Panc1 (cell line): ENCODE data around the gene CDH23. TPM values are rescaled to one million over a fixed set of nuclear protein-coding genes. Genes with fewer than 3 reads are reported as not detected.

Source experiments
- ATAC-seq: fragments of 200-7000 bp; cut with Tn5 transposase; 2 replicates; pipeline ENCODE4 v1.9.1; 2020; ENCODE audit warnings: mild to moderate bottlenecking, moderate library complexity
- BruUV-seq: library from RNA; stranded (reverse); fragments of 400-500 nt; replicated peaks from 2 replicates; lab custom pipeline; 2021; lab: Mats Ljungman, UMichigan
- CTCF ChIA-PET: fragments of 300-600 bp; sonication (Branson Sonifier 250); formaldehyde crosslinking; loops from one replicate; lab custom pipeline; 2022; ENCODE audit warnings: antibody characterized with exemption; lab: Charles Lee
- POLR2A ChIA-PET: fragments of 300-600 bp; sonication (Branson Sonifier 250); formaldehyde crosslinking; loops from one replicate; lab custom pipeline; 2022; ENCODE audit warnings: antibody characterized with exemption; lab: Charles Lee
- DNase-seq: peaks from one replicate; pipeline ENCODE4 v3.0.0-alpha.2; 2010; ENCODE audit warnings: low read depth, low spot score
- H3K27ac ChIP-seq: 2 replicates; pipeline ENCODE4 v1.5.1; 2011; ENCODE audit warnings: mild to moderate bottlenecking, low read length, inconsistent platforms
- H3K27me3 ChIP-seq: fragments of 200-500 bp; sonication (Bioruptor generic); 2 replicates; pipeline ENCODE4 v1.6.0; 2014; ENCODE audit warnings: low read length, inconsistent platforms; ENCODE audit not compliant: control insufficient read depth, insufficient read depth
- H3K36me3 ChIP-seq: fragments of 200-500 bp; sonication (Bioruptor generic); 2 replicates; pipeline ENCODE4 v1.5.1; 2014; ENCODE audit warnings: inconsistent platforms, mild to moderate bottlenecking, low read length, moderate library complexity; ENCODE audit not compliant: control insufficient read depth, insufficient read depth
- H3K4me1 ChIP-seq: 2 replicates; pipeline ENCODE4 v1.5.1; 2011; ENCODE audit warnings: inconsistent platforms, mild to moderate bottlenecking, low read length, moderate library complexity; ENCODE audit not compliant: control insufficient read depth, insufficient read depth
- H3K4me3 ChIP-seq, 2 experiments: 2 replicates each; pipeline ENCODE4 v1.5.1; 2011 to 2012; ENCODE audit warnings: low read depth in 2 of 2, low read length in 2 of 2, mild to moderate bottlenecking in 2 of 2, inconsistent platforms in 1 of 2, moderate library complexity in 1 of 2
- H3K9me3 ChIP-seq: fragments of 200-500 bp; sonication (Bioruptor generic); 2 replicates; pipeline ENCODE4 v1.5.1; 2014; ENCODE audit warnings: low read depth, mild to moderate bottlenecking, inconsistent platforms, low read length, moderate library complexity; ENCODE audit not compliant: control insufficient read depth, insufficient read depth
- CTCF ChIP-seq: fragments of 450-650 bp; IDR thresholded peaks from 2 replicates; pipeline ENCODE4 v1.5.1; 2017; ENCODE audit warnings: mild to moderate bottlenecking
- POLR2AphosphoS5 ChIP-seq: IDR thresholded peaks from 2 replicates; pipeline ENCODE4 v1.6.1; 2012; ENCODE audit warnings: mild to moderate bottlenecking, low read depth, low read length, moderate library complexity
- SIN3A ChIP-seq: IDR thresholded peaks from 2 replicates; pipeline ENCODE4 v1.6.1; 2012; ENCODE audit warnings: low read depth, mild to moderate bottlenecking, low read length, moderate library complexity, borderline replicate concordance; ENCODE audit not compliant: insufficient read depth
- TCF7L2 ChIP-seq: IDR thresholded peaks from 2 replicates; pipeline ENCODE4 v1.6.1; 2011; ENCODE audit warnings: mild to moderate bottlenecking, low read depth, low read length, inconsistent platforms
- in situ Hi-C: cut with HindIII; loops from 2 replicates; pipeline ENCODE4 v1.10.0; 2016; ENCODE audit warnings: low sequenced_read_pairs, low pct_unique_long_range_greater_than_20kb
- intact Hi-C: fragments of 100-400 bp; cut with micrococcal nuclease; formaldehyde crosslinking; loops from one replicate; pipeline ENCODE4 v1.10.0; 2022; ENCODE audit not compliant: unreplicated experiment
- total RNA-seq: library from RNA; stranded (reverse); gene quantifications from one replicate; pipeline ENCODE4 v1.2.1, GENCODE V29; 2021; ENCODE audit not compliant: unreplicated experiment
- TF ChIP-seq, protein P1 (sequence below), 2 experiments: IDR thresholded peaks; 2 replicates each; pipeline ENCODE4 v1.6.1; 2011 to 2012; ENCODE audit warnings: low read depth in 2 of 2, control low read depth in 1 of 2, low read length in 1 of 2, mild to moderate bottlenecking in 1 of 2, moderate library complexity in 1 of 2; ENCODE audit not compliant: insufficient read depth in 1 of 2

Gene CDH23
- total RNA-seq, 1 experiment from 2014 or later = 2.7 TPM

DNA sequence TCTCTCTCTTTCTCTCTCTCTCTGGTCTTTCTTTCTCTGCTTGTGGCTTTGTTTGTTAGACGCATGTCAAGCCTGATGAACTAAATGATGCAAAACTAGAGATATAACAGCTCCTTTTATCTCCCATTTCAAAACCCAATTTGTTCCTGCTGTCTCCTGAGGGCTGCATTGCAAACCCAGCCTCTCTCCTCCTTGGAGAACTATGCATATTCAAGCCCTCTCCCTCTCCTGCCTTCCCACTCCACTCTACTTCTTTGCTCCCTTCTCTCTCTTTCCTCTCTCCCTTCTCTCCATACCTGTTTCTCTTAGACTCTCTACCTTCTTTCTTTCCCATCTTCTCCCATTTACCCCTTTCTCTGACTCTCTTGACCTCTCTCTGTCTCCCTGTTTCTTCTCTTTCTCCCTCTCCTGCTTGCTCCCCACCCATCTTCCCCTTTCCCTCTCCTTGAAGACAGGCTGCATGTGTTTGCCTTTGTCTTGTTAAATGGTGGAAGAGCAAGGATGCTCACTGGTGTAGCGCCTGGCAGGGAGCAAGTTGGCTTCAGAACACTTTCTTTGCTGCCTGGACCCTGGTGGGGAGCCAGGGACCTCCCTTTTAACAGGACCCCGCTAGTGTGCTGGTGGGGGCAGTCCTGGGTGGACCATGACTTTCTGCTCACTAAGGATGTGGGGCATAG, 142.9 kb downstream of the CDH23 start:
- Histone ChIP-seq H3K27ac (no peak overlapping the region), H3K4me1 (no peaks in the 10 kb centered on the region), H3K9me3 (no peaks in the 10 kb centered on the region), H3K4me3 (no peak overlapping the region), H3K27me3 (peaks cover 5% of the 10 kb centered on the region), H3K36me3 (no peaks in the 10 kb centered on the region)
- TF ChIP-seq CTCF = no peak
- no peak for TF ChIP-seq SIN3A
- TF ChIP-seq, protein P1, sequence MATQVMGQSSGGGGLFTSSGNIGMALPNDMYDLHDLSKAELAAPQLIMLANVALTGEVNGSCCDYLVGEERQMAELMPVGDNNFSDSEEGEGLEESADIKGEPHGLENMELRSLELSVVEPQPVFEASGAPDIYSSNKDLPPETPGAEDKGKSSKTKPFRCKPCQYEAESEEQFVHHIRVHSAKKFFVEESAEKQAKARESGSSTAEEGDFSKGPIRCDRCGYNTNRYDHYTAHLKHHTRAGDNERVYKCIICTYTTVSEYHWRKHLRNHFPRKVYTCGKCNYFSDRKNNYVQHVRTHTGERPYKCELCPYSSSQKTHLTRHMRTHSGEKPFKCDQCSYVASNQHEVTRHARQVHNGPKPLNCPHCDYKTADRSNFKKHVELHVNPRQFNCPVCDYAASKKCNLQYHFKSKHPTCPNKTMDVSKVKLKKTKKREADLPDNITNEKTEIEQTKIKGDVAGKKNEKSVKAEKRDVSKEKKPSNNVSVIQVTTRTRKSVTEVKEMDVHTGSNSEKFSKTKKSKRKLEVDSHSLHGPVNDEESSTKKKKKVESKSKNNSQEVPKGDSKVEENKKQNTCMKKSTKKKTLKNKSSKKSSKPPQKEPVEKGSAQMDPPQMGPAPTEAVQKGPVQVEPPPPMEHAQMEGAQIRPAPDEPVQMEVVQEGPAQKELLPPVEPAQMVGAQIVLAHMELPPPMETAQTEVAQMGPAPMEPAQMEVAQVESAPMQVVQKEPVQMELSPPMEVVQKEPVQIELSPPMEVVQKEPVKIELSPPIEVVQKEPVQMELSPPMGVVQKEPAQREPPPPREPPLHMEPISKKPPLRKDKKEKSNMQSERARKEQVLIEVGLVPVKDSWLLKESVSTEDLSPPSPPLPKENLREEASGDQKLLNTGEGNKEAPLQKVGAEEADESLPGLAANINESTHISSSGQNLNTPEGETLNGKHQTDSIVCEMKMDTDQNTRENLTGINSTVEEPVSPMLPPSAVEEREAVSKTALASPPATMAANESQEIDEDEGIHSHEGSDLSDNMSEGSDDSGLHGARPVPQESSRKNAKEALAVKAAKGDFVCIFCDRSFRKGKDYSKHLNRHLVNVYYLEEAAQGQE (IDR thresholded peaks at IDR 0.05; ENCODE audit: insufficient read depth in 1 of 2, low read depth in 2 of 2, low read length in 1 of 2) = no peak
- TF ChIP-seq POLR2AphosphoS5 = no peak
- no peak for TF ChIP-seq TCF7L2
- ChIA-PET CTCF (no interaction called here), POLR2A (no interaction called here)
- DNase-seq = no peak
- intact Hi-C loops = no loop called here
- ATAC-seq = no peak
- in situ Hi-C loops = no loop called here
- no TSS peak for BruUV-seq

DNA sequence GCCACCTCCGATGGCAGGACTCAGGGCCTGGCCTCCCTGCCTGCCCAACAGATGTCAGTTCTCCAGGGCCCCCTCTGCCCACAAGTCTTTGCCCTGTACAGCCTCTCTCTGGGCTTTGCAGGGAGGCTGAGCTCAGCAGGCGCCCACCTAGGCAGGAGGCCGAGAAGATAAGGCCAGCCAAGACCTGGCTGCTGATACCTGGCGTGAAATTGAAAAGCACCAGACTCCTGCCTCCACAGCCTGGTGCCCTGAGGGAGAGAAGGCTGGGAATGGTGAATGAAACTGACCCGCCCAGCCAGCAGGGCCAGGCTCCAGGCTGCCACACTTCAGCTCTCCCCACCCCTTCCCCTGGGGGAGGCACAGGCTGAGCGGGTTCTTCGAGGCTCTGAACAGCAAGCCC, 145.8 kb downstream of the CDH23 start:
- CTCF ChIA-PET = no interaction called here
- peaks cover 7% of the 10 kb centered on the region for H3K27me3 ChIP-seq
- TF ChIP-seq CTCF (no peak), POLR2AphosphoS5 (no peak), TCF7L2 (no peak), SIN3A (no peak)
- TF ChIP-seq, protein P1 (IDR thresholded peaks at IDR 0.05; ENCODE audit: insufficient read depth in 1 of 2, low read depth in 2 of 2, low read length in 1 of 2) = no peak
- ATAC-seq (0 out of 2 replicates have a peak, but pooled peaks have one; percentile 27), DNase-seq (no peak)
- no TSS peak for BruUV-seq
- H3K27ac ChIP-seq = no peak overlapping the region
- no peaks in the 10 kb centered on the region for H3K36me3 ChIP-seq
- no peak overlapping the region for H3K4me3 ChIP-seq
- POLR2A ChIA-PET = no interaction called here
- in situ Hi-C loops = no loop called here
- intact Hi-C loops = no loop called here
- H3K9me3 ChIP-seq = no peaks in the 10 kb centered on the region
- no peaks in the 10 kb centered on the region for H3K4me1 ChIP-seq
